ENCODE results near the gene XYLB.
A peak's percentile ranks its signal among the peaks of the same experiment; 100 is the strongest.
"Not testable (repeated sequence)": the region's sequence is repeated elsewhere in the genome, so short reads cannot be mapped to it uniquely, and the experiment has no call there.

Gene XYLB

DNA sequence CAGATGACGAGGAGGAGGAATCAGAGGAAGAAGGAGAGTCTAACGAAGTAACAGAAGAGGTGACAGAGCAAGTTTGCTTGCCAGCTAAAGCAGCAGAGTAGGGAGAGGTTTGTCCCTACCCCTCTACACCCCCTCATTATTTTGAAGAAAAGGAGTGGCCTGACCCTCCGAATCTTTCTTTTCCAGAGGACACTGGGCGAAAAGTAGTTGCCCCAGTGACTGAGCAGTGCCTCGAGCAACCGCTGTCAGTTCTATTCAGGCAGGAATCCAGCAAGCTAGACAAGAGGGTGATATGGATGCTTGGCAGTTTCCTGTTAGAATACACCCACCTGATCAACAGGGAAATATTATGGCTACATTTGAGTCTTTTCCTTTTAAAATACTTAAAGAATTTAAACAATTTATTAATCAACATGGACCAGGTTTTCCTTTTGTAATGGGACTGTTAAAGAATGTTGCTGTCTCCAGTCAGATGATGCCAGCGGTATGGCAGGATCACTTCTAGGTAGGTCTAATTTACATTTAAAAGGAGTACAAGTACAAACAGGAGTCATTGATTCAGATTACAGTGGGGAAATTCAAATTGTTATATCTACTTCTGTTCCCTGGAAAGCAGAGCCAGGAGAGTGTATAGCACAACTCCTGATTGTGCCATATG lies 75.2 kb downstream of the XYLB start:
- DNase-seq (ENCODE audit: low read depth) = peak; percentile 34
- TF ChIP-seq, protein P1, sequence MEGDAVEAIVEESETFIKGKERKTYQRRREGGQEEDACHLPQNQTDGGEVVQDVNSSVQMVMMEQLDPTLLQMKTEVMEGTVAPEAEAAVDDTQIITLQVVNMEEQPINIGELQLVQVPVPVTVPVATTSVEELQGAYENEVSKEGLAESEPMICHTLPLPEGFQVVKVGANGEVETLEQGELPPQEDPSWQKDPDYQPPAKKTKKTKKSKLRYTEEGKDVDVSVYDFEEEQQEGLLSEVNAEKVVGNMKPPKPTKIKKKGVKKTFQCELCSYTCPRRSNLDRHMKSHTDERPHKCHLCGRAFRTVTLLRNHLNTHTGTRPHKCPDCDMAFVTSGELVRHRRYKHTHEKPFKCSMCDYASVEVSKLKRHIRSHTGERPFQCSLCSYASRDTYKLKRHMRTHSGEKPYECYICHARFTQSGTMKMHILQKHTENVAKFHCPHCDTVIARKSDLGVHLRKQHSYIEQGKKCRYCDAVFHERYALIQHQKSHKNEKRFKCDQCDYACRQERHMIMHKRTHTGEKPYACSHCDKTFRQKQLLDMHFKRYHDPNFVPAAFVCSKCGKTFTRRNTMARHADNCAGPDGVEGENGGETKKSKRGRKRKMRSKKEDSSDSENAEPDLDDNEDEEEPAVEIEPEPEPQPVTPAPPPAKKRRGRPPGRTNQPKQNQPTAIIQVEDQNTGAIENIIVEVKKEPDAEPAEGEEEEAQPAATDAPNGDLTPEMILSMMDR (IDR thresholded peaks at IDR 0.05; ENCODE audit: insufficient read depth, low read depth, low read length, missing control alignments) = no peak
- H3K4me3 ChIP-seq (ENCODE audit: low read length) = no peak overlapping the region

DNA sequence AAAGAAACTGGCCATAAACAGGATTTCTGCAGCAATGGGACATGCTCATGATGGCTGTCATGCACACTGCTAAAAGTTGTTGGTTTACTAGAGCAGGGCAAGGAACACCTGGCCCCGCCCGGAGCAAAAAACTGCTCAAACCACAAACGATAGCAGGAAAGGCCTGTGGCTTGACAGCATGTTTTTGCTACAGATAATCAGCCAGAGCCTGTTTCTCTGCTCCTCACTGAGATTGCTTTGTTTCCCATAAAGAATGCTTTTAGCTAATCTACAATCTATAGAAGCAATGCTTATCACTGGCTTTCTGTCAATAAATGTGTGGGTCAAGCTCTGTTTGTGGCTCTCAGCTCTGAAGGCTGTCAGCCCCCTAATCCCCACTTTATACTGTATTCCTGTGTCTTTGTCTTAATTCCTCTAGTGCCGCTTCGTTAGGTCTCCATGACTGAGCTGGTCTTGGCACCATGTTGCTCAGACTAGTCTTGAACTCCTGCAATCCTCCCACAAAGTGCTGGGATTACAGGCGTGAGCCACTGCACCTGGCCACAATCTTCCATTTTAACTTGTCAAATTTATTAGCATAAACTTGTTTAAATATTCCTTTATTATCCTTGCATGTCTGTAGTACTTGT lies 80.3 kb downstream of the XYLB start:
- DNase-seq (ENCODE audit: low read depth) = peak; percentile 27
- H3K4me3 ChIP-seq (ENCODE audit: low read length) = not testable (repeated sequence)

DNA sequence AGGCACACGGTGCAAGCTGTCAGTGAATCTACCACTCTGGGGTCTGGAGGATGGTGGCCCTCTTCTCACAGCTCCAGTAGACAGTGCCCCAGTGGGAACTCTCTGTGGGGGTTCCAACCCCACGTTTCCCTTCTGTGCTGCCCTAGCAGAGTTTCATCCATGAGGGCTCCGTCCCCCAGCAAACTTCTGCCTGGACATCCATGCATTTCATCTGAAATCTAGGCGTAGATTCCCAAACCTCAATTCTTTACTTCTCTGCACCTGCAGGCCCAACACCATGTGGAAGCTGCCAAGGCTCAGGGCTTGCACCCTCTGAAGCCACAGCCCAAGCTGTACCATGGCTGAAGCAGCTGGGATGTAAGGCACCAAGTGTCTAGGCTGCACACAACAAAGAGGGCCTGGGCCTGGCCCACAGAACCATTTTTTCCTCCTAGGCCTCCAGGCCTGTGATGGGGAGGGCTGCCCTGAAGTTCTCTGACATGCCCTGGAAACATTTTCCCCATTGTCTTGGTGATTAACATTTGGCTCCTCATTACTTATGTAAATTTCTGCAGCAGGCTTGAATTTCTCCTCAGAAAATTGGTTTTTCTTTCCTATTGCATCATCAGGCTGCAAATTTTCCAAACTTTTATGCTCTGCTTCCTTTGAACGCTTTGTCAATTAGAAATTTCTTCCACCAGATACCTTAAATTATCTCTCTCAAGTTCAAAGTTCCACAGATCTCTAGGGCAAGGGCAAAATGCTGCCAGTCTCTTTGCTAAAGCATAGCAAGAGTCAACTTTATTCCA lies 86.5 kb downstream of the XYLB start:
- not testable (repeated sequence) for DNase-seq (ENCODE audit: low read depth); H3K4me3 ChIP-seq (ENCODE audit: low read length)

DNA sequence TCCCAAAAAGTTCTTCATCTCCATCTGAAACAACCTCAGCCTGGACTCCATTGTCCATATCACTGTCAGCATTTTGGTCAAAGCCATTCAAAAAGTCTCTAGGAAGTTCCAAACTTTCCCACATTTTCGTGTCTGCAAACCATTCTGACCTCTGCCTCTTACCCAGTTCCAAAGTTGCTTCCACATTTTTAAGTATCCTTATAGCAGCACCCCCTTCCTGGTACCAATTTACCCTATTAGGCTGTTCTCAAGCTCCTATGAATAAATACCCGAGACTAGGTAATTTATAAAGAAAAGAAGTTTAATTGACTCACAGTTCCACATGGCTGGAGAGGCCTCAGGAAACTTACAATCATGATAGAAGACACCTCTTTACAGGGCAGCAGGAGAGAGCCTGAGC lies 87.1 kb downstream of the XYLB start:
- H3K4me3 ChIP-seq (ENCODE audit: low read length); DNase-seq (ENCODE audit: low read depth): not testable (repeated sequence)

DNA sequence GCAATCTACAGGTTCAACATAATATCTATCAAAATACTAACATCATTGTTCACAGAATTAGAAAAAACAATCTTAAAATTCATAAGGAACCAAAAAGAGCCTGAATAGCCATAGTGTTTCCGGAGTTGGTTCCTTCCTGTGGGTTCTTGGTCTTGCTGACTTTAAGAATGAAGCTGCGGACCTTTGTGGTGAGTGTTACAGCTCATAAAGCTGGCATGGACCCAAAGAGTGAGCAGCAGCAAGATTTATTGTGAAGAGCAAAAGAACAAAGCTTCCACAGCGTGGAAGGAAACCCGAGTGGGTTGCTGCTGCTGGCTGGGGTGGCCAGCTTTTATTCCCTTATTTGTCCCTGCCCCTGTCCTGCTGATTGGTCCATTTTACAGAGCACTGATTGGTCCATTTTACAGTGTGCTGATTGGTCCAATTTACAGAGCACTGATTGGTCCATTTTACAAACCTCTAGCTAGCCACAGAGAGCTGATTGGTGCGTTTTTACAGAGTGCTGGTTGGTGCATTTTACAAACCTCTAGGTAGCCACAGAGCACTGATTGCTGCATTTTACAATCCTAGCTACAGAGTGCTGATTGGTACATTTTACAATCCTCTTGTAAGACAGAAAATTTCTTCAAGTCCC lies 92.0 kb downstream of the XYLB start:
- not testable (repeated sequence) for H3K4me3 ChIP-seq (ENCODE audit: low read length)
- peak; percentile 50 for DNase-seq (ENCODE audit: low read depth)

DNA sequence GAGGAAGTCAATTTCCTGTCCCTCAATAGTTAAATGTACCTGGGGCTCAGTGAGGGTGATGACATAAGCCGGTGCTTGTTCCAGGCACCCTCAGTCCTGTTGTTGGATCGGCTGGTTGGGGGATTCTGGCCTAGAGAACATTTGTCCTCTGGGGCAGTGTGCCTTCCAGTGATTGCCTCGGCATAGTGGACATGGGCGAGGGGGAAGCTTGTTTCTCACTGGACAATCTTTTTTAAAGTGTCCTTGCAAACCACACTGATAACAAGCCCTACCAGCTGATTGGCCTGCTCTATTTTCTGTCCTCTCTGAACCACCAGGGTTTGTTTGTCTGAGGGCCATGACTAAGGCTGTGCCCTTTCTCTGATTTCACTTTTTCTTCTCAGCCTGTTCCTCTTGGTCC lies 96.6 kb downstream of the XYLB start:
- H3K4me3 ChIP-seq (ENCODE audit: low read length); DNase-seq (ENCODE audit: low read depth): not testable (repeated sequence)

DNA sequence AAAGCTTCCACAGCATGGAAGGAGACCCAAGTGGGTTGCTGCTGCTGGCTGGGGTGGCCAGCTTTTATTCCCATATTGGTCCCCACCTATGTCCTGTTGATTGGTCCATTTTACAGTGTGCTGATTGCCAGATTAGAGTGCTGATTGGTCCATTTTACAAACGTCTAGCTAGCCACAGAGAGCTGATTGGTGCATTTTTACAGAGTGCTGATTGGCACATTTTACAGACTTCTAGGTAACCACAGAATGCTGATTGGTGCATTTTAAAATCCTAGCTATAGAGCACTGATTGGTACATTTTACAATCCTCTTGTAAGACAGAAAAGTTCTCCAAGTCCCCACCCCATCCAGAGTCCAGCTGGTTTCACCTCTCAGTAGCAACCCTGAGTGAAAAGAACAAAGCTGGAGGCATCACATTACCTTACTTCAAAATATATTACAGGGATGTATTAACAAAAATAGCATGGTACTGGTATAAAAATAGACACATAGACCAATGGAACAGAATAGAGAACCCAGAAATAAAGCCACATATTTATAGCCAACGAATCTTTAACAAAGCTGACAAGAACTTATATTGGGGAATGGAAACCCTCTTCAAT lies 99.6 kb downstream of the XYLB start:
- DNase-seq (ENCODE audit: low read depth) = no peak
- TF ChIP-seq, protein P1 (IDR thresholded peaks at IDR 0.05; ENCODE audit: insufficient read depth, low read depth, low read length, missing control alignments) = no peak
- H3K4me3 ChIP-seq (ENCODE audit: low read length) = no peak overlapping the region

DNA sequence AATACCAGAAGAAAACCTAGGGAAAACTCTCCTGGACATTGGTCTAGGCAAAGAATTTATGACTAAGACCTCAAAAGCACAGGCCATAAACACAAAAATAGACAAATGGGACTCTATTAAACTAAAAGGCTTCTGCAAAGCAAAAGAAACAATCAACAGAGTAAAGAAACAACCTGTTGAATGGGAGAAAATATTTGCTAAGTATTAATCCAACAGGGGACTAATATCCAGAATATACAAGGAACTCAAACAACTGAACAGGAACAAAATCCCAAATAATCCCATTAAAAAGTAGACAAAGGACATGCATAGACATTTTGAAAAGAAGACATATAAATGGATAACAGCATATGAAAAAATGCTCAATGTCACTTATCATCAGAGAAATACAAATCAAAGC lies 100.2 kb downstream of the XYLB start:
- DNase-seq (ENCODE audit: low read depth) = no peak
- H3K4me3 ChIP-seq (ENCODE audit: low read length) = no peak overlapping the region
- TF ChIP-seq, protein P1 (IDR thresholded peaks at IDR 0.05; ENCODE audit: insufficient read depth, low read depth, low read length, missing control alignments) = no peak

DNA sequence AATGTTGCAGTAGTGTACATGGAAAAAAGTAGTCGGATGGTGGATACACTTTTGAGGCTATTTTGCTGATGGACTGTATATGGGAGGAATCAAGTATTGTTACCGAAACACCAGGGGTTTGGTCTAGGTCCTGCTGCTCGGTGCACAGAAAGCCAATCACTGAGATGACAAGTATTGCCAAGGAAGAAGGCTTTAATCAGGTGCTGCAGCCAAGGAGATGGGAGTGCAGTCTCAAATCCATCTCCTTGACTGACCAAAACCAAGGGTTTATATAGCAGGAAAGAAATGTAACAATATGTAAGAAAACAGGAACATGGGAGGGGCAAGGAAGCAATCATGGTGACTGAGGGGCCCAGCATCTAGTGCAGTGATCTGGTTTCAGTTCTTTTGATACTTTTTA lies 104.3 kb downstream of the XYLB start:
- TF ChIP-seq, protein P1 (IDR thresholded peaks at IDR 0.05; ENCODE audit: insufficient read depth, low read depth, low read length, missing control alignments) = no peak
- no peak for DNase-seq (ENCODE audit: low read depth)
- H3K4me3 ChIP-seq (ENCODE audit: low read length) = no peak overlapping the region

All from epithelial cell of esophagus (primary cell).